KMS-11 (cell line): ENCODE data around the gene SMCO3.

Experiments
- H2AFZ ChIP-seq: fragments of 200-600 bp; sonication (generic); 2 replicates; pipeline ENCODE4 v1.6.1; 2016; ENCODE audit warnings: antibody characterized with exemption, mixed run types, low read depth
- H3K27ac ChIP-seq: fragments of 200-600 bp; sonication (generic); 2 replicates; pipeline ENCODE4 v1.6.1; 2016; ENCODE audit warnings: mild to moderate bottlenecking, mixed run types
- H3K27me3 ChIP-seq: fragments of 200-600 bp; sonication (generic); 2 replicates; pipeline ENCODE4 v1.6.1; 2017; ENCODE audit warnings: mild to moderate bottlenecking, low read depth, mixed run types, moderate library complexity; ENCODE audit not compliant: insufficient read depth
- H3K36me3 ChIP-seq: fragments of 200-600 bp; sonication (generic); 2 replicates; pipeline ENCODE4 v1.6.1; 2017; ENCODE audit warnings: mild to moderate bottlenecking, mixed run types; ENCODE audit not compliant: insufficient read depth
- H3K4me1 ChIP-seq: fragments of 200-600 bp; sonication (generic); 2 replicates; pipeline ENCODE4 v1.6.1; 2016; ENCODE audit warnings: mild to moderate bottlenecking, low read depth, mixed run types; ENCODE audit not compliant: poor library complexity, severe bottlenecking
- H3K4me2 ChIP-seq: fragments of 200-600 bp; sonication (generic); 2 replicates; pipeline ENCODE4 v1.7.0; 2016; ENCODE audit warnings: mild to moderate bottlenecking, mixed run types
- H3K4me3 ChIP-seq: fragments of 200-600 bp; sonication (generic); IDR thresholded peaks from 2 replicates; pipeline ENCODE4 v1.6.1; 2017; ENCODE audit warnings: low read depth, low read length, mixed read lengths; ENCODE audit not compliant: insufficient read depth
- H3K79me2 ChIP-seq: fragments of 200-600 bp; sonication (generic); 2 replicates; pipeline ENCODE4 v1.6.1; 2016; ENCODE audit warnings: low read depth, mixed run types; ENCODE audit not compliant: insufficient read depth
- H3K9ac ChIP-seq: fragments of 200-600 bp; sonication (generic); 2 replicates; pipeline ENCODE4 v1.6.1; 2016; ENCODE audit warnings: mild to moderate bottlenecking, mixed run types
- H4K20me1 ChIP-seq: fragments of 200-600 bp; sonication (generic); 2 replicates; pipeline ENCODE4 v1.6.1; 2016; ENCODE audit warnings: mild to moderate bottlenecking, mixed run types; ENCODE audit not compliant: insufficient read depth
- TF ChIP-seq, protein P1 (sequence below): fragments of 200-600 bp; sonication (generic); conservative IDR thresholded peaks from 2 replicates; pipeline ENCODE4 v1.6.1; 2017; ENCODE audit warnings: low read depth, mild to moderate bottlenecking, antibody characterized with exemption, low read length, moderate library complexity, mixed read lengths

The SMCO3 gene

GRCh38 chr12:14843425-14843887 is 29.5 kb upstream of the SMCO3 start, which contains the start of gene ART4:
Gene ART4, minus strand, starts transcription at chr12:14843526. Its CDS starts 413 bp downstream, at chr12:14843113.
- Histone ChIP-seq H3K27me3 (no peaks in the 10 kb centered on the region), H3K9ac (no peak within 1 kb of the TSS), H3K4me1 (no peaks in the 10 kb centered on the region), H3K4me3 (no peak within 1 kb of the TSS), H3K27ac (no peak within 1 kb of the TSS), H4K20me1 (no peaks in the 10 kb centered on the region), H3K36me3 (no peaks in the 10 kb centered on the region), H3K4me2 (no peak within 1 kb of the TSS), H2AFZ (no peak within 1 kb of the TSS), H3K79me2 (no peaks in the 10 kb centered on the region)
- TF ChIP-seq, protein P1, sequence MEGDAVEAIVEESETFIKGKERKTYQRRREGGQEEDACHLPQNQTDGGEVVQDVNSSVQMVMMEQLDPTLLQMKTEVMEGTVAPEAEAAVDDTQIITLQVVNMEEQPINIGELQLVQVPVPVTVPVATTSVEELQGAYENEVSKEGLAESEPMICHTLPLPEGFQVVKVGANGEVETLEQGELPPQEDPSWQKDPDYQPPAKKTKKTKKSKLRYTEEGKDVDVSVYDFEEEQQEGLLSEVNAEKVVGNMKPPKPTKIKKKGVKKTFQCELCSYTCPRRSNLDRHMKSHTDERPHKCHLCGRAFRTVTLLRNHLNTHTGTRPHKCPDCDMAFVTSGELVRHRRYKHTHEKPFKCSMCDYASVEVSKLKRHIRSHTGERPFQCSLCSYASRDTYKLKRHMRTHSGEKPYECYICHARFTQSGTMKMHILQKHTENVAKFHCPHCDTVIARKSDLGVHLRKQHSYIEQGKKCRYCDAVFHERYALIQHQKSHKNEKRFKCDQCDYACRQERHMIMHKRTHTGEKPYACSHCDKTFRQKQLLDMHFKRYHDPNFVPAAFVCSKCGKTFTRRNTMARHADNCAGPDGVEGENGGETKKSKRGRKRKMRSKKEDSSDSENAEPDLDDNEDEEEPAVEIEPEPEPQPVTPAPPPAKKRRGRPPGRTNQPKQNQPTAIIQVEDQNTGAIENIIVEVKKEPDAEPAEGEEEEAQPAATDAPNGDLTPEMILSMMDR: no peak

- Histone ChIP-seq H3K4me3 (no peak overlapping the region), H3K9ac (no peak overlapping the region), H3K27ac (no peak overlapping the region), H3K4me1 (no peaks in the 10 kb centered on the region), H3K36me3 (no peaks in the 10 kb centered on the region), H3K27me3 (no peaks in the 10 kb centered on the region), H3K4me2 (no peak overlapping the region), H3K79me2 (no peaks in the 10 kb centered on the region), H4K20me1 (no peaks in the 10 kb centered on the region), H2AFZ (no peak overlapping the region)
- TF ChIP-seq, protein P1: no peak
Observed at GRCh38 chr12:14842315-14842714, 28.3 kb upstream of the SMCO3 start.

GRCh38 chr12:14841761-14842160 is 27.8 kb upstream of the SMCO3 start:
- TF ChIP-seq, protein P1: no peak
- Histone ChIP-seq H3K4me3 (no peak overlapping the region), H3K36me3 (no peaks in the 10 kb centered on the region), H4K20me1 (no peaks in the 10 kb centered on the region), H2AFZ (no peak overlapping the region), H3K9ac (no peak overlapping the region), H3K79me2 (no peaks in the 10 kb centered on the region), H3K27me3 (no peaks in the 10 kb centered on the region), H3K4me2 (no peak overlapping the region), H3K4me1 (no peaks in the 10 kb centered on the region), H3K27ac (no peak overlapping the region)

DNA sequence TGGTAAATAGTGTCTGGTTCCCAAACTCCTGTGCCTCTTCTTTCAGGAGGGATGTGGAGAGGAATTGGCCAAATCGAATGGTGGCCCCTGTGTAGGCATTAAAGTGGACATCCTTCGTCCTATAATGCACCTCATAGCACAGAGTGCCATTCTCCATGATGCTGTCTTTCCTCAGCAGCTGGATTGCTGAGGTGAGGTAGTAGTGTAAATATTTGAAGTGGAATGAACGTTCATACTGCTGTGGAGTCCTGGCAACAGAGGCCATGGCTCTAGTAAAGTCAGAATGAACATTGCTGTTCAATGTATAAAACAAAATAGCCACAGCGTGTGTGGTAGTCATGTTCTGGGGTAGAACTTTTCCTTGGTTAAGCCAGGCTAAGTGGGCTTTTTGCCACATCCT is 26.6 kb upstream of the SMCO3 start:
- TF ChIP-seq, protein P1: no peak
- H3K4me2 ChIP-seq: no peak overlapping the region
- H3K4me1 ChIP-seq: no peaks in the 10 kb centered on the region

More for the DNA sequence above, 26.6 kb upstream of the SMCO3 start:
- Histone ChIP-seq H3K27me3 (no peaks in the 10 kb centered on the region), H3K4me3 (no peak overlapping the region), H3K27ac (no peak overlapping the region), H4K20me1 (no peaks in the 10 kb centered on the region), H2AFZ (no peak overlapping the region), H3K9ac (no peak overlapping the region), H3K36me3 (no peaks in the 10 kb centered on the region), H3K79me2 (no peaks in the 10 kb centered on the region)
